Endothelial cell of umbilical vein (primary cell): Measurements from ENCODE around the gene EML1. TPM values are rescaled to one million over a fixed set of nuclear protein-coding genes. Genes with fewer than 3 reads are reported as not detected.

ENCODE experiments used
- BruUV-seq: library from RNA; stranded (reverse); fragments of 400-500 nt; replicated peaks from 2 replicates; lab custom pipeline; 2021; lab: Mats Ljungman, UMichigan
- CTCF ChIA-PET: fragments of 300-600, 350-600 bp; sonication (Branson Sonifier 250); formaldehyde crosslinking; loops from one replicate; lab custom pipeline; 2021; ENCODE audit warnings: antibody characterized with exemption, inconsistent platforms; lab: Charles Lee
- POLR2A ChIA-PET: fragments of 300-600, 350-600 bp; sonication (Branson Sonifier 250); formaldehyde crosslinking; loops from one replicate; lab custom pipeline; 2021; ENCODE audit warnings: antibody characterized with exemption, inconsistent platforms; lab: Charles Lee
- DNase-seq: peaks from one replicate; pipeline ENCODE4 v3.0.0-alpha.2; 2011; ENCODE audit warnings: low read depth, low spot score
- FAIRE-seq: peaks from 2 replicates; lab custom pipeline; 2011; peaks lifted over from hg19 to GRCh38; lab: Jason Lieb, UNC
- H2AFZ ChIP-seq: 2 replicates; pipeline ENCODE4 v1.6.0; 2012; ENCODE audit warnings: low read depth, low read length, control low read depth, inconsistent platforms
- H3K27ac ChIP-seq: 2 replicates; pipeline ENCODE4 v1.5.1; 2011; ENCODE audit warnings: low read depth, mild to moderate bottlenecking, control low read depth, low read length, moderate library complexity; ENCODE audit not compliant: insufficient read depth
- H3K27me3 ChIP-seq, 2 experiments: 2 replicates each; pipeline versions ENCODE4 v1.6.0 to v1.6.1; 2011; ENCODE audit warnings: low read length in 2 of 2, mixed read lengths in 1 of 2; ENCODE audit not compliant: control insufficient read depth in 2 of 2, insufficient read depth in 2 of 2
- H3K36me3 ChIP-seq, 2 experiments: 2 replicates in 1 of 2; 3 replicates in 1 of 2; pipeline ENCODE4 v1.5.1; 2011; ENCODE audit warnings: low read length in 2 of 2, mild to moderate bottlenecking in 1 of 2, moderate library complexity in 1 of 2; ENCODE audit not compliant: control insufficient read depth in 2 of 2, insufficient read depth in 2 of 2; ENCODE audit errors: extremely low read depth in 1 of 2
- H3K4me1 ChIP-seq: 3 replicates; pipeline ENCODE4 v1.5.1; 2011; ENCODE audit warnings: mild to moderate bottlenecking, low read length; ENCODE audit not compliant: control insufficient read depth, insufficient read depth; ENCODE audit errors: extremely low read depth
- H3K4me2 ChIP-seq: 2 replicates; pipeline ENCODE4 v1.6.1; 2011; ENCODE audit warnings: low read length, control low read depth, mixed read lengths; ENCODE audit not compliant: insufficient read depth
- H3K4me3 ChIP-seq, 3 experiments: fragments of 200-600 bp in 1 of 3; sonication (generic), shearing (Covaris generic) in 1 of 3; replicated peaks in 1 of 3; 2 replicates each; pipeline ENCODE4 v1.5.1; 2011 to 2016; ENCODE audit warnings: control low read depth in 3 of 3, low read length in 3 of 3, mild to moderate bottlenecking in 2 of 3, inconsistent platforms in 1 of 3, low read depth in 1 of 3, moderate library complexity in 1 of 3; ENCODE audit not compliant: insufficient read depth in 1 of 3
- H3K79me2 ChIP-seq: 2 replicates; pipeline ENCODE4 v1.6.0; 2012; ENCODE audit warnings: low read length, inconsistent platforms; ENCODE audit not compliant: control insufficient read depth, insufficient read depth
- H3K9ac ChIP-seq: replicated peaks from 2 replicates; pipeline ENCODE3; 2011; ENCODE audit warnings: low read length, control low read depth; ENCODE audit not compliant: insufficient read depth; ENCODE audit errors: extremely low read depth
- H3K9me1 ChIP-seq: replicated peaks from 3 replicates; pipeline ENCODE4 v1.6.0; 2011; ENCODE audit warnings: mild to moderate bottlenecking, low read length; ENCODE audit not compliant: control insufficient read depth, insufficient read depth; ENCODE audit errors: extremely low read depth
- H3K9me3 ChIP-seq: replicated peaks from 2 replicates; pipeline ENCODE4 v1.5.1; 2012; ENCODE audit warnings: low read length, inconsistent platforms; ENCODE audit not compliant: control insufficient read depth, insufficient read depth
- H4K20me1 ChIP-seq: replicated peaks from 2 replicates; pipeline ENCODE3; 2011; ENCODE audit warnings: mild to moderate bottlenecking, low read length; ENCODE audit not compliant: control insufficient read depth, insufficient read depth; ENCODE audit errors: extremely low read depth
- CTCF ChIP-seq, 2 donors: IDR thresholded peaks; 1 replicate in 1 of 2; 2 replicates in 1 of 2; pipeline ENCODE4 v1.5.1; 2011; ENCODE audit warnings: low read length in 2 of 2, mild to moderate bottlenecking in 2 of 2, moderate library complexity in 2 of 2, control low read depth in 1 of 2, inconsistent platforms in 1 of 2, low read depth in 1 of 2; ENCODE audit not compliant: insufficient read depth in 1 of 2; ENCODE audit errors: extremely low read depth in 1 of 2
- EZH2 ChIP-seq: IDR thresholded peaks from 2 replicates; pipeline ENCODE4 v1.6.1; 2012; ENCODE audit warnings: borderline replicate concordance, low read depth, mild to moderate bottlenecking, moderate library complexity, low read length, inconsistent platforms; ENCODE audit not compliant: severe bottlenecking
- FOS ChIP-seq: IDR thresholded peaks from 2 replicates; pipeline ENCODE4 v1.6.1; 2011; ENCODE audit warnings: mild to moderate bottlenecking, low read length, moderate library complexity, borderline replicate concordance; ENCODE audit not compliant: insufficient read depth
- JUN ChIP-seq: IDR thresholded peaks from 2 replicates; pipeline ENCODE4 v1.6.1; 2011; ENCODE audit warnings: borderline replicate concordance, low read depth; ENCODE audit not compliant: insufficient read length, insufficient read depth
- MAX ChIP-seq: IDR thresholded peaks from 2 replicates; pipeline ENCODE4 v1.6.1; 2011; ENCODE audit not compliant: insufficient read depth, insufficient read length
- MYC ChIP-seq: IDR thresholded peaks from one replicate; pipeline ENCODE4 v1.6.1; 2011; ENCODE audit warnings: mild to moderate bottlenecking, low read depth, low read length
- POLR2A ChIP-seq: IDR thresholded peaks from 2 replicates; pipeline ENCODE4 v1.6.1; 2012; ENCODE audit warnings: low read depth, mild to moderate bottlenecking, control low read depth, low read length
- POLR2AphosphoS5 ChIP-seq: IDR thresholded peaks from 2 replicates; pipeline ENCODE4 v1.6.1; 2012; ENCODE audit warnings: low read depth, mild to moderate bottlenecking, control low read depth, low read length, moderate library complexity; ENCODE audit not compliant: insufficient read depth
- dilution Hi-C: fragments of 300-500 bp; cut with MboI; formaldehyde crosslinking; loops from one replicate; pipeline ENCODE4 v1.15.0; 2019; ENCODE audit warnings: low sequenced_read_pairs; ENCODE audit not compliant: extremely low pct_ligation_motif_present
- intact Hi-C: fragments of 100-400 bp; cut with micrococcal nuclease; formaldehyde crosslinking; loops from one replicate; pipeline ENCODE4 v1.10.0; 2022
- polyA plus RNA-seq, 4 experiments: library from polyadenylated mRNA; depleted of rRNA in 3 of 4; stranded (reverse) in 3 of 4; unstranded in 1 of 4; fragments of >200 nt; gene quantifications; 2 replicates each; pipeline versions ENCODE4 v1.2.1 to v1.2.3, GENCODE V29; 2011 to 2012; ENCODE audit warnings: missing spikeins in 1 of 4
- total RNA-seq: library from RNA; stranded (reverse); gene quantifications from 2 replicates; pipeline ENCODE4 v1.2.3, GENCODE V29; 2021

EML1 gene
- total and polyA plus RNA-seq, 2 donors (not counting 3 experiments of a cell fraction or from before 2014, with no cell fraction given) = 22.9 to 33.0 TPM

GRCh38 chr14:99925471-99925870 lies 132.3 kb downstream of the EML1 start:
- ChIA-PET CTCF (no interaction called here), POLR2A (no interaction called here)
- no peak overlapping the region for H3K27ac ChIP-seq
- no peak for DNase-seq
- BruUV-seq = no TSS peak
- no peaks in the 10 kb centered on the region for H3K27me3 ChIP-seq
- no peaks in the 10 kb centered on the region for H4K20me1 ChIP-seq
- no peak overlapping the region for H2AFZ ChIP-seq
- H3K9ac ChIP-seq = no peak overlapping the region
- H3K79me2 ChIP-seq = no peaks in the 10 kb centered on the region
- no peaks in the 10 kb centered on the region for H3K9me3 ChIP-seq
- H3K9me1 ChIP-seq = no peaks in the 10 kb centered on the region
- FAIRE-seq = no peak
- H3K4me2 ChIP-seq = no peak overlapping the region
- H3K36me3 ChIP-seq = peaks cover 0 to 5% of the 10 kb centered on the region in 2 experiments
- H3K4me3 ChIP-seq = no peak overlapping the region
- dilution Hi-C loops (no loop called here), intact Hi-C loops (no loop called here)
- no peaks in the 10 kb centered on the region for H3K4me1 ChIP-seq
- TF ChIP-seq MYC (no peak), JUN (no peak), EZH2 (no peak), CTCF (IDR thresholded peaks at IDR 0.05; ENCODE audit: extremely low read depth in 1 of 2, insufficient read depth in 1 of 2, low read depth in 1 of 2, low read length in 2 of 2) (no peak)

- dilution Hi-C loops = no loop called here
- CTCF ChIA-PET = interaction anchor here (0.6 to 1.1 kb wide), 3 partner anchors 17 to 30 kb away, joined by 3 to 5 read pairs (median 3); no protein-coding TSS in a partner anchor
These were observed 135.8 kb downstream of the EML1 start for GRCh38 chr14:99928963-99929362.

More at GRCh38 chr14:99928963-99929362, 135.8 kb downstream of the EML1 start:
- no peak overlapping the region for H2AFZ ChIP-seq
- H3K9me1 ChIP-seq = no peaks in the 10 kb centered on the region
- H4K20me1 ChIP-seq = no peaks in the 10 kb centered on the region
- FAIRE-seq (no peak), DNase-seq (no peak)
- H3K4me2 ChIP-seq = no peak overlapping the region
- intact Hi-C loops = no loop called here
- peaks cover 0 to 5% of the 10 kb centered on the region in 2 experiments for H3K36me3 ChIP-seq
- no peak overlapping the region for H3K9ac ChIP-seq
- no peaks in the 10 kb centered on the region for H3K27me3 ChIP-seq
- POLR2A ChIA-PET = no interaction called here
- TF ChIP-seq POLR2AphosphoS5 (no peak), MAX (no peak), POLR2A (no peak), FOS (no peak), MYC (no peak)
- H3K79me2 ChIP-seq = no peaks in the 10 kb centered on the region
- no peak overlapping the region for H3K4me3 ChIP-seq
- H3K9me3 ChIP-seq = no peaks in the 10 kb centered on the region
- H3K4me1 ChIP-seq = no peaks in the 10 kb centered on the region
- H3K27ac ChIP-seq = no peak overlapping the region
- BruUV-seq = no TSS peak
